Measurements from ENCODE around the gene EEF1G. TPM values are rescaled to one million over a fixed set of nuclear protein-coding genes. Genes with fewer than 3 reads are reported as not detected.

EEF1G gene
- total and polyA plus RNA-seq, 9 of the 15 experiments (the other 6 are each of a cell fraction or from before 2014, with no cell fraction given) = 985 to 2,349 (median 2,035) TPM

DNA sequence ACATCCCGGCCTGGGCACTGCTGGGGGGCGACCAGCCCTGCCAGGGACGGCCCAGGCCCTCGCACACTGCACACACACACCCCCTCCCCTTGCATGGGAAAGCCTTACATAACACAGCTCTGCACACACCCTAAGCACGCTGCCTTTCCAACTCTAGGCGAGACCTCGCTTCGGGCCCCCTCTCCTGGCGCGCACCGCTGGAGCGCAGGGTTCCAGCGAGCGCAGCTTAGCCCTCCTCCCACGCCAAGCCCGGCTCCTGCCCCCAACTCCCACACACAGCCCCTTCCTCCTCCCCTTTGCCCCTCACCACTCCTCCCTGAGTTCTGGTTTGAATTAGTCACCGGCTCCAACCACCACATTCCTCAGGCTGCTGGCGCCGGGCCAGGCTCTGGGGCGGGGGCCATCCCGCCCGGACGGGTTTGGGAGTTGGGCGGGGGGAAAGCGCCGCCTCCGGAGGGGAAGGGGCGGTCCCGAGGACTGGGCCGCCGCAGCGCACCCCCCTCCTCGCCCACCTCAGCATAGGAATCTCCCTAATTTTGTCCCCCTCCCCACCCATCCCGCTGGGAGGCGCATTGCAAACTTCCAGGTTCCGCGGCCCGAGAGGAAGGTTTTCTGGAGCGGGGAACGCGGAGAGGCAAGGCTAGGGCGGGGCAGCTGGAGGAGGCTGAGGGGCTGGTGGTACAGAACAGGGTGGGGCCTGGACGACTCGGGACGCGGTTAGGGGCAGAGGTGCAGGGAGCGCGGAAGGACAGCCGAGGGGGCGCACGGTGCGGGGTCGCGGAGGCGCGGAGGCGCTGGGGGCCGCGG is 28.1 kb downstream of the EEF1G start (continued):
- TF ChIP-seq, protein P1, sequence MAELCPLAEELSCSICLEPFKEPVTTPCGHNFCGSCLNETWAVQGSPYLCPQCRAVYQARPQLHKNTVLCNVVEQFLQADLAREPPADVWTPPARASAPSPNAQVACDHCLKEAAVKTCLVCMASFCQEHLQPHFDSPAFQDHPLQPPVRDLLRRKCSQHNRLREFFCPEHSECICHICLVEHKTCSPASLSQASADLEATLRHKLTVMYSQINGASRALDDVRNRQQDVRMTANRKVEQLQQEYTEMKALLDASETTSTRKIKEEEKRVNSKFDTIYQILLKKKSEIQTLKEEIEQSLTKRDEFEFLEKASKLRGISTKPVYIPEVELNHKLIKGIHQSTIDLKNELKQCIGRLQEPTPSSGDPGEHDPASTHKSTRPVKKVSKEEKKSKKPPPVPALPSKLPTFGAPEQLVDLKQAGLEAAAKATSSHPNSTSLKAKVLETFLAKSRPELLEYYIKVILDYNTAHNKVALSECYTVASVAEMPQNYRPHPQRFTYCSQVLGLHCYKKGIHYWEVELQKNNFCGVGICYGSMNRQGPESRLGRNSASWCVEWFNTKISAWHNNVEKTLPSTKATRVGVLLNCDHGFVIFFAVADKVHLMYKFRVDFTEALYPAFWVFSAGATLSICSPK (IDR thresholded peaks at IDR 0.05; ENCODE audit: borderline replicate concordance) = no peak
- no peak for TF ChIP-seq ZFPM2 (CRISPR knock-in tag; IDR thresholded peaks at IDR 0.05)
- peak; percentile 65 for TF ChIP-seq CCNT2 (IDR thresholded peaks at IDR 0.05; ENCODE audit: borderline replicate concordance, extremely low read depth, insufficient read length, low read depth, low read length)
- TF ChIP-seq, protein P2, sequence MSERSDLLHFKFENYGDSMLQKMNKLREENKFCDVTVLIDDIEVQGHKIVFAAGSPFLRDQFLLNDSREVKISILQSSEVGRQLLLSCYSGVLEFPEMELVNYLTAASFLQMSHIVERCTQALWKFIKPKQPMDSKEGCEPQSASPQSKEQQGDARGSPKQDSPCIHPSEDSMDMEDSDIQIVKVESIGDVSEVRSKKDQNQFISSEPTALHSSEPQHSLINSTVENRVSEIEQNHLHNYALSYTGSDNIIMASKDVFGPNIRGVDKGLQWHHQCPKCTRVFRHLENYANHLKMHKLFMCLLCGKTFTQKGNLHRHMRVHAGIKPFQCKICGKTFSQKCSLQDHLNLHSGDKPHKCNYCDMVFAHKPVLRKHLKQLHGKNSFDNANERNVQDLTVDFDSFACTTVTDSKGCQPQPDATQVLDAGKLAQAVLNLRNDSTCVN (CRISPR knock-in tag; IDR thresholded peaks at IDR 0.05) = 0 out of 2 replicates have a peak, but pooled peaks have one; percentile 25
- no peak for TF ChIP-seq ESRRB (CRISPR knock-in tag; IDR thresholded peaks at IDR 0.05; ENCODE audit: borderline replicate concordance)
- no peak for TF ChIP-seq KAT8 (IDR thresholded peaks at IDR 0.05; ENCODE audit: low read depth)
- TF ChIP-seq, protein P3, sequence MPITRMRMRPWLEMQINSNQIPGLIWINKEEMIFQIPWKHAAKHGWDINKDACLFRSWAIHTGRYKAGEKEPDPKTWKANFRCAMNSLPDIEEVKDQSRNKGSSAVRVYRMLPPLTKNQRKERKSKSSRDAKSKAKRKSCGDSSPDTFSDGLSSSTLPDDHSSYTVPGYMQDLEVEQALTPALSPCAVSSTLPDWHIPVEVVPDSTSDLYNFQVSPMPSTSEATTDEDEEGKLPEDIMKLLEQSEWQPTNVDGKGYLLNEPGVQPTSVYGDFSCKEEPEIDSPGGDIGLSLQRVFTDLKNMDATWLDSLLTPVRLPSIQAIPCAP (CRISPR knock-in tag; IDR thresholded peaks at IDR 0.05; ENCODE audit: borderline replicate concordance) = 0 out of 2 replicates have a peak, but pooled peaks have one; percentile 36
- TF ChIP-seq TBP (optimal IDR thresholded peaks at IDR 0.05; ENCODE audit: low read depth, low read length) = peak; percentile 46
- TF ChIP-seq, protein P4, sequence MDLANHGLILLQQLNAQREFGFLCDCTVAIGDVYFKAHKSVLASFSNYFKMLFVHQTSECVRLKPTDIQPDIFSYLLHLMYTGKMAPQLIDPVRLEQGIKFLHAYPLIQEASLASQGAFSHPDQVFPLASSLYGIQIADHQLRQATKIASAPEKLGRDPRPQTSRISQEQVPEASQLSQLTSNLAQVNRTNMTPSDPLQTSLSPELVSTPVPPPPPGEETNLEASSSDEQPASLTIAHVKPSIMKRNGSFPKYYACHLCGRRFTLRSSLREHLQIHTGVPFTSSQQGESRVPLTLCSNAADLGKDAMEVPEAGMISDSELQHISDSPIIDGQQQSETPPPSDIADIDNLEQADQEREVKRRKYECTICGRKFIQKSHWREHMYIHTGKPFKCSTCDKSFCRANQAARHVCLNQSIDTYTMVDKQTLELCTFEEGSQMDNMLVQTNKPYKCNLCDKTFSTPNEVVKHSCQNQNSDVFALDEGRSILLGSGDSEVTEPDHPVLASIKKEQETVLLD (IDR thresholded peaks at IDR 0.05) = peak; percentile 61; the same call in 1 of the 2 replicates
- TF ChIP-seq SMARCE1 (IDR thresholded peaks at IDR 0.05) = peak; percentile 86
- peak in 1 of 2 experiments; percentile 57; a peak in 3 of 4 replicates for TF ChIP-seq TRIM24 (IDR thresholded peaks at IDR 0.05)
- TF ChIP-seq POLR2AphosphoS5 (IDR thresholded peaks at IDR 0.05; ENCODE audit: control insufficient read depth, insufficient read depth, low read depth, low read length) = peak; percentile 53; the same call in 1 of the 2 replicates
- peak; percentile 96 to 97 for TF ChIP-seq MAZ (CRISPR knock-in tag; conservative IDR thresholded peaks at IDR 0.05 in 1 of 2, IDR thresholded peaks at IDR 0.05 in 1 of 2)
- TF ChIP-seq FOSL1 (tag; conservative IDR thresholded peaks at IDR 0.05) = peak; percentile 94
- peak; percentile 93 to 96 for TF ChIP-seq TEAD1 (CRISPR knock-in tag; IDR thresholded peaks at IDR 0.05)
- TF ChIP-seq, protein P5, sequence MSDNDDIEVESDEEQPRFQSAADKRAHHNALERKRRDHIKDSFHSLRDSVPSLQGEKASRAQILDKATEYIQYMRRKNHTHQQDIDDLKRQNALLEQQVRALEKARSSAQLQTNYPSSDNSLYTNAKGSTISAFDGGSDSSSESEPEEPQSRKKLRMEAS (CRISPR knock-in tag; IDR thresholded peaks at IDR 0.05) = peak; percentile 67
- TF ChIP-seq EP300 (IDR thresholded peaks at IDR 0.05; ENCODE audit: low read length) = peak; percentile 66
- TF ChIP-seq CBX8 (IDR thresholded peaks at IDR 0.05; ENCODE audit: borderline replicate concordance, extremely low read depth, low read depth, low read length, poor library complexity, severe bottlenecking) = no peak
- peak; percentile 95 for TF ChIP-seq PCBP1 (IDR thresholded peaks at IDR 0.05; ENCODE audit: low read depth, low read length, poor library complexity, severe bottlenecking)
- TF ChIP-seq HIVEP1 (CRISPR knock-in tag; IDR thresholded peaks at IDR 0.05) = no peak
- peak; percentile 64; the same call in 1 of the 2 replicates for TF ChIP-seq LEF1 (IDR thresholded peaks at IDR 0.05)

Data from K562 (cell line).